Uterus (tissue), 2 donors: ENCODE data around the gene ADAMTSL2.

ENCODE experiments used
- POLR2A ChIP-seq, 2 donors: fragments of 450-650 bp; IDR thresholded peaks; one replicate each; pipeline ENCODE4 v1.6.1; 2016; ENCODE audit warnings: antibody characterized with exemption in 2 of 2, mild to moderate bottlenecking in 1 of 2, moderate library complexity in 1 of 2
- TF ChIP-seq, protein P1 (sequence below), 4 experiments: fragments of 200-600 bp in 2 of 4; fragments of 450-650 bp in 2 of 4; sonication (generic) in 2 of 4; IDR thresholded peaks; one replicate each; pipeline ENCODE4 v1.5.1; 2016 to 2019; ENCODE audit warnings: antibody characterized with exemption in 4 of 4, mild to moderate bottlenecking in 2 of 4, moderate library complexity in 1 of 4

DNA sequence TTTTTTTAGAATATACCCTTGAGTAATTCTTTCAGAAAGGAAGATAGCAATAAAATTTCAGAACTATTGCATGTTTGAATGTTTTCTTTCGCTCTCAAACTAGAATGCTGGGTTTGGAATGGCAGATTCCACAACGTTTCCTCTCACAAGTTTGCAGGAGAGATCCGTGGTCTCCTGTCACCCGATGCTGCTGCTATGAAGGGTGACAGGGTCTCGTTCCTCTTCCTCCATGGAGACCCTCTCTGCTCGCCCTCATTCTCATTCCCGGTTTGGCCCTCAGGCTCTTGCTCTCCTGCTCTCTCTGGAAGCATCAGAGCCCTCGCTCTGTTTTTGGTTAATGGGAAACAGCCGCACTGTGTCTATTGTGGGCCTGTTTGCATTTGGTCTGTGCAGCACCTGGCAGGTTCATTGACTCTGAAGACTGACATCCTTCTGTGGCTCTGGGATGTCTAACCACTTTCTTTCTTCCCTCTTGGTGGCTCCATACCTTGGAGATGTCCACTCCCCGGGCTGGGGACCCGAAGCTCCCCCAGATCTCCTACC lies 87.3 kb downstream of the ADAMTSL2 start:
- TF ChIP-seq, protein P1, sequence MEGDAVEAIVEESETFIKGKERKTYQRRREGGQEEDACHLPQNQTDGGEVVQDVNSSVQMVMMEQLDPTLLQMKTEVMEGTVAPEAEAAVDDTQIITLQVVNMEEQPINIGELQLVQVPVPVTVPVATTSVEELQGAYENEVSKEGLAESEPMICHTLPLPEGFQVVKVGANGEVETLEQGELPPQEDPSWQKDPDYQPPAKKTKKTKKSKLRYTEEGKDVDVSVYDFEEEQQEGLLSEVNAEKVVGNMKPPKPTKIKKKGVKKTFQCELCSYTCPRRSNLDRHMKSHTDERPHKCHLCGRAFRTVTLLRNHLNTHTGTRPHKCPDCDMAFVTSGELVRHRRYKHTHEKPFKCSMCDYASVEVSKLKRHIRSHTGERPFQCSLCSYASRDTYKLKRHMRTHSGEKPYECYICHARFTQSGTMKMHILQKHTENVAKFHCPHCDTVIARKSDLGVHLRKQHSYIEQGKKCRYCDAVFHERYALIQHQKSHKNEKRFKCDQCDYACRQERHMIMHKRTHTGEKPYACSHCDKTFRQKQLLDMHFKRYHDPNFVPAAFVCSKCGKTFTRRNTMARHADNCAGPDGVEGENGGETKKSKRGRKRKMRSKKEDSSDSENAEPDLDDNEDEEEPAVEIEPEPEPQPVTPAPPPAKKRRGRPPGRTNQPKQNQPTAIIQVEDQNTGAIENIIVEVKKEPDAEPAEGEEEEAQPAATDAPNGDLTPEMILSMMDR (IDR thresholded peaks at IDR 0.05) = no peak
- TF ChIP-seq POLR2A (IDR thresholded peaks at IDR 0.05) = no peak
